ENCODE results near the gene ATG7.

GRCh38 chr3:11581237-11582190 lies 309.3 kb downstream of the ATG7 start:
- no peak for TF ChIP-seq CTCF (IDR thresholded peaks at IDR 0.05)
- no peak for TF ChIP-seq EZH2phosphoT487 (IDR thresholded peaks at IDR 0.05)

Measured in neural progenitor cell (in vitro differentiated cells).